Renal cortical epithelial cell (primary cell): Measurements from ENCODE around the gene DPP9. TPM values are rescaled to one million over a fixed set of nuclear protein-coding genes. Genes with fewer than 3 reads are reported as not detected.
"Not testable (repeated sequence)": the region's sequence is repeated elsewhere in the genome, so short reads cannot be mapped to it uniquely, and the experiment has no call there.

Experiments
- DNase-seq: peaks from one replicate; pipeline ENCODE4 v3.0.0-alpha.2; 2011; ENCODE audit warnings: low read depth
- total RNA-seq: library from RNA; depleted of rRNA; stranded (reverse); fragments of >200 nt; gene quantifications from 2 replicates; pipeline ENCODE4 v1.2.3, GENCODE V29; 2014

The DPP9 gene
- 21.5 and 37.4 TPM in 2 replicates for total RNA-seq

- DNase-seq = peak; percentile 93
Measured at GRCh38 chr19:4723595-4724514, at the start of gene DPP9. Gene DPP9, minus strand, starts transcription at chr19:4723842. Its CDS starts 3,936 bp downstream, at chr19:4719906.

DNA sequence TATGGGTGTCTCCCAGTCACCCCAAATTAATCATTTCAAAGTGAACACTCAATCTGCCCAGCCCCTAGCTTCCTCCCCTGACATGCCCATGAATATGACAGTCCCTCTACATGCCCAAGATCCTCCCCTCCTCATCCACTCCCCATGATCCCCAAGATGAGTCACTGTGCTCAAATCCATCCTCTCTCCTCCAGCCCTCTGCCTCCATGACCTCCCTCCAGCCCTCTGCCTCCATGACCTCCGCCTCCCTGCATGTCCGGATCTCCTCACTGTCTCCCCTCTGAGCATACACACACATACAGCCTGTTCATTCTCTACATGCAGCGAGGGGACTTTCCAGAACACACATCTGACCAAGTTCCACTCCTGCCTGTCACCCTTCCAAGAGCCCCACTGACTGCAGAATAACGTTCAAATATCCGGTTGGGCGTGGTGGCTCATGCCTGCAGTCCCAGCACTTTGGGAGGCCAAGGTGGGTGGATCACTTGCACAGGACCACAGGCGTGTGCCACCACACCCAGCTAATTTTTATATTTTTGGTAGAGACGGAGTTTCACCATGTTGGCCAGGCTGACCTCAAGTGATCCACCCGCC, 49.5 kb upstream of the DPP9 start:
- DNase-seq = no peak

DNA sequence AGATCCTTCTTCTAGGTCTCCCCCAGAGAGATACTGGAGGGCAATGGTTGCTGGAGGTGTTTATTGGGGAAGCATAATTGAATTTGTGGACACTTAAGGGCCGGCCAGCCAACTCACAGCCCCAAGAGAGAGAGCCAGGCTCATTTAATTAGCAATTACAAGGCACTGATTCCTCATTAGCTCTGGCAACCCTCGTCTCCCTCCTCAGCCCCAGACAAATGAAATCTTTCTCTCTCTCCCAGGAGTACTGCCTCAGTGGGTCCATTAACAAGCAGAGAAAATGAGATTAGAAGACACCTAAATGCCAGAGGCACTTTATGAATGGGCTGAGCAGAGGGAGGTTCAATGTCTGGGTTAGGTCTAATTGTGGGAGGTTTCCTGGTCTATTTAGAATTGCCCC, 48.9 kb upstream of the DPP9 start:
- DNase-seq = no peak

DNA sequence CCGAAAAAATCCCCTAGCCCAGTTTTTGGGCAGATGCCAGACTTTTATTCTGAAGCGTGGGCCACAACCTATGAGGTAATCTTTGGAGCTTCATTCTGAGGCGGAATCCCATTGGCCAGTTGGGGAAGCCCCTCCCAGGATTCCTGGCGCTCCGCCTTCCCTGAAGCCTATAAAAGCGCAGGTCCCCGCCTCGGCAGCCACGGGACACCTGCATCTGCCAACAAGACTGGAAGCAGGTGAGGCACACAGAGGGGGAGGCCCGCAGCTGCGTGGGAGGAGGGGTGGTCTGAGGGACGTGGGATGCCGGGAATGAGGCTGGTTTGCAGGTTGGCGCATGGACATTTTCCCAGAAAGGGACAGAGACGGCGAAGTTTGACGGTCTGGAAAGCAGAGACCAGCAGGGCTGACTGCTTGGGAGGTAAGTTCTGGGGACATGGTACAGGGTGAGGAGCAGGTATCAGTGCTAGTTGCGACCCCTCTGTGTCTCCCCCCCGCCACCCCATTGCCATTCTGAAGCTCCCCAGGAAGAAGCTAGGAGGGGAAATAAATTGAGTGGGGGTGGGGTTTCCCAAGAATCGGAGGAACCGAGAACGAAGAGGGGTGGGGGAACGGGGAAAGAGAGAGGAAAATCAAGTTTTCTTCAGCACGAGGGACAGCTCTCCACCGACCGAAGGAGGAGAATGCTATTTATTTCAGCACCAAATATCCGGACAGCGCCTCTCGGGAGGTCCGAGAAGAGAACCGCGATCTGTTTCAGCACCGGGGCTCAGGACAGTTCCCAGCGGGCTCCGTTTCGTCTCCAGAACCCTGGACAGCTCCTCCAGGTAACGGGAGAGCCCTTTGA, 45.5 kb upstream of the DPP9 start:
- peak; percentile 73 for DNase-seq

GRCh38 chr19:4764393-4764660, 40.7 kb upstream of the DPP9 start:
- no peak for DNase-seq

GRCh38 chr19:4763021-4763420, 39.4 kb upstream of the DPP9 start:
- no peak for DNase-seq

DNA sequence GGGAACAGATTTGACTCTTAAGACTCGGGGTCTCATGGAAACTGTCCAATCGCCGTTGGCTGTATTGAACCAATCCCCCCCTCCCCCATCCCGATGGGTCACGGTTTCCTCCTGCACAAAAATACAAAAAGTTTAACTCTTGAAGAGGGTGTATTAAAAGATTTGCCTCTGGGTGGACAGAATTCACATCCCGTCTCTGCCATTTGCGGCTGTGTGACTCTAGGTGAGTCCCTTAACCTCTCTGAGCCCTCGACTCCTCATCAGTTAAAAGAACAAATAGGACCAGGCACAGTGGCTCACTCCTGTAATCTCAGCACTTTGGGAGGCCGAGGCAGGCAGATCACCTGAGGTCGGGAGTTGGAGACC, 36.6 kb upstream of the DPP9 start:
- no peak for DNase-seq

- peak; percentile 83 for DNase-seq
Measured at GRCh38 chr19:4759388-4760284, 36.0 kb upstream of the DPP9 start.

DNA sequence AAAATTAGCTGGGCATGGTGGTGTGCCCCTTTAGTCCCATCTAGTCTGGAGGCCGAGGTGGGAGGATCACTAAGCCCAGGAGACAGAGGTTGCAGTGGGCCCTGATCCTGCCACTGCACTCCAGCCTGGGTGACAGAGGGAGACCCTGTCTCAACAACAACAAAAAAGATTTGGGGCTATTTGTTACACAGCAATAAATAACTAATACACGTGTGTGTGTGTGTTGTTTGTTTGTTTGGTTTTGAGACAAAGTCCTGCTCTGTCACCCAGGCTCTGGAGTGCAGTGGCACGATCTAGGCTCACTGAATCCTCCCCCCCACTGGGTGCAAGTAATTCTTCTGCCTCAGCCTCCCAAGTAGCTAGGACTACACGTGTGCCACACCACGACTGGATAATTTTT, 35.0 kb upstream of the DPP9 start:
- no peak for DNase-seq

GRCh38 chr19:4758082-4758481, 34.4 kb upstream of the DPP9 start:
- no peak for DNase-seq

DNA sequence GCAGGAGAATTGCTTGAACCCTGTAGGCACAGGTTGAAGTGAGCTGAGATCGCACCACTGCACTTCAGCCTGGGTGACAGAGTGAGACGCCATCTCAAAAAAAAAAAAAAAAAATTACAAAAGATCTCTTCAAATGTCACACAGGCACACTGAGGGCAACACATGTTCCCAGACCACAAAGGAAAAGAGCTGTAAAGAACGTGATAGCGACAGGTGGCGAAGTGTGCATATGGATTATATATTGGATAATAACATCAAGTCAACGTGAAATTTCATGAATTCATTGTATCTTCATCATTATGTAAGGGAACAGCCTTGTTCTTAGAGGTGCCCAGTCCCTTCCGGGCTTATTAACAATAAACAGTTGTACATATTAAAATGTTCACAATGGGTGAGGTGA, 31.8 kb upstream of the DPP9 start:
- DNase-seq = no peak

GRCh38 chr19:4754248-4754647, 30.6 kb upstream of the DPP9 start:
- DNase-seq = peak; percentile 16

- DNase-seq = no peak
Measured at GRCh38 chr19:4749870-4750590, 26.4 kb upstream of the DPP9 start.

DNA sequence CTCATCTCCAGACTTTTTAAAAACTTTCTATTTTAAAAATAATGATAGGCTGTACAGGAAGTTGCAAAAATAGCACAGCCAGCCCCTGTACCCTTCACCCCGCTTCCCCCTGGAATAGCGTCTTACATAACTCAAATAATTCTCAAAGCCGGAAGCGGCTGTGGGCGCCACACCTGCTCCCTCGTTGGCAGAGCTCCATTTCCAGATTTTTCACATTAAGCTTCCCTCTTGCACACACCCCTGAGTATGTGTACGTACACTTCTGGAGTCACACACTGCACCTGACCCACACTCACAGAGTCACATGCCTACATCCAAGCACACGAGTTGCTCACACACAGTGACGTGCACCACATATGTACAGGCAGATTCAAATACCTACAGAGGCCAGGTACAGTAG, 24.9 kb upstream of the DPP9 start:
- no peak for DNase-seq

DNA sequence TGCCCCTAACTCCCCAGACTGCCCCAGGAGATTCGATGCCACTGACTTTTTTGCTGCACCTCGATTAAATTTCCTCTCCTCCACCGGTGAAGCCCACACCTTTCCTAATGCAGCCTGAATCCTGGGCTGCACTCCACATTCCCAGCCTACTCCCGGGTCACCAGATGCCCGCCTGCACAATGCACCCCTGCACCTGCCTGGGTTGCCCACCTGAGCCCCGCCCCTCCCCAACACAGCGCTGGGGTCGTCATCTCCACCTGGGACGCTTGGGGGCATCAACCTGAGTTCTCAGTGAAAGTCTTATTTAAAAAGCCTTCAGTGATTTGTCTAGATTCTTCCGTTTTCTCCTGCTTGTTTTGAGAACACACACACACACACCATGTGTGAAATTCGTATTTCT, 24.5 kb upstream of the DPP9 start:
- DNase-seq = no peak

DNA sequence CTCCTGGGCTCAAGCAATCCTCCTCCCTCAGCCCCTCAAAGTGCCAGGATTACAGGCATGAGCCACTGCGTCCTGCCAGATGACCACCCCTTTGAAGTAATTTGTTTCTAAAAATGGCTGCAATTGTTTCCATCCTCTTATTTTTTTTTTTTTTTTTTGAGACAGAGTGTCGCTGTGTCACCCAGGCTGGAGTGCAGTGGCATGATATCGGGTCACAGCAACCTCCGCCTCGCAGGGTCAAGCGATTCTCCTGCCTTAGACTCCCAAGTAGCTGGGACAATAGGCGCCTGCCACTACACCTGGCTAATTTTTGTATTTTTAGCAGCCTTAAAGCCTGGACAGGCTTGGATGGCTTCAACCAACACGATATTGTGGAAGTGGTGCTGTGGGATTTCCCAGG, 22.3 kb upstream of the DPP9 start:
- peak; percentile 16 for DNase-seq

- DNase-seq = not testable (repeated sequence)
Measured at GRCh38 chr19:4745175-4745574, 21.5 kb upstream of the DPP9 start.

GRCh38 chr19:4744451-4745174, 21.0 kb upstream of the DPP9 start:
- peak; percentile 62 for DNase-seq

DNA sequence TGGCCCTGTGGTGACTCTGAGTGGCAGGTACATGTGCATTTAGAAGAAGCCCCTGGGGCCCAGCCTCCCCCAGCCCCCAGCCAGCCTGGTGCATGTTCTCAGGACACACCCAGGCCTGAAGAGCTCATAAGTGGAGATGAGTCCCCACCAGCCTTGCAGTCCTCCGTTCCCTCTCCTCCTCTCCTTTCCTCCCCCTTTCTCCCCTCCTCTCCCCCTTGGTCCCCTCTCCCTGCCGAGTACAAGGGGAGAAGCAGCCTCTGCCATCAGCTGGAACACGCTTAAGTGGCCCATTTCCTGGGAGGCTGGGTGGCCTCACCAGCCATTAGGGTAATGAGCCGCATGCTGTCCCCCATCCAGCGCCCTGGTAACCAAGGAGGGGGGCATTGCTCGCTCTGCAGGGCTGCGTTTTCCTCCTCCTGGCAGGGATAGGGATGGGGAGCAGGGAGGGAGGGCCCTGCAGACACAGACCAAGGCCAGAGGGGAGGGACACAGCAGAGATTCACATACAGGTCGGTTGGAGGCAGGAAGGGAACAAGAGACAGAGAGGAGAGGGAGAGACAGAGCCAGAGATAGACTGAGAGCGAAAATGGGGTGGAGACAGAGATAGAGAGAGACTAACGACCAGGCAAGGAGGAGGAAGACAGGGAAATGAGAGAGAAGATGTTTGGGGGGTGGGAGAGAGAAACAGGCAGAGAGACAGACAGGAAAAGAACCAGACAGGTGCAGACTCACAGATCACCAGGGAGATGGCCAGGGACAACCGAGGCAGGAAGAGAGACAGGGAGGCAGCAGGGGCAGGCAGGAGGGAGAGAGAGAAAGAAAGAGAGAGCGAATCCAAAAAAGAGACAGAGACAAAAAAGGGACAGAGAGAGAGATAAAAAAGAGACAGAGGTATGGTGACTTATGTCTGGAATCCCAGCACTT, 19.3 kb upstream of the DPP9 start:
- DNase-seq = no peak
